Measurements from ENCODE around the gene NUP58. TPM values are rescaled to one million over a fixed set of nuclear protein-coding genes. Genes with fewer than 3 reads are reported as not detected.

The NUP58 gene
- total RNA-seq, 1 experiment from 2014 or later, result 101 TPM

DNA sequence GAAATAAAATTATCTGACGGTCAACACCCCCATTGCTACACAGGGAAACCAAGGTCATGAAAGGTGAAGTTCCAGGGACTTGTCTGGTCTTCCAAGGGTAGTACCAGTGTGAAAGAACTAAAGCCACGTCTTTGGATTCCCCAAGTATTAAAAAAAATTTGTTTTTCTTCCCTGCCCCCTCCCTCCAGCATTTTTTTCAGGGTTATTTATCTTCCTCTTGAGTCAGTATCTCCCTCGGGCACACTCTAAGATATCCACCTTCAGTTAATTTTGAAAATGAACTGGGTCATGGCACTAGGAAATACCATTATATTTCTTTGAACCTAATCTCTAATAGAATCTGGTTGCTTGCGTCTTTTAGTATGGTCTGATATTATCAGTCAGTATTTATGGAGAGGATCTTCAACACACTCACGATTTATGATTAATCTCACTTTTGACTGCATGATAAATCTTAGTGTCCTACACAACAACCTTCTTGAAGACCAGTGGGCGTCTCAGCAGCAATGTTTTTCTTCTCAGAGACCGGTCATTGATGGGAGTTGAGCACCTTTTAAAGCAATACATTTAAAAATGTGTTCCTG, 79.4 kb downstream of the NUP58 start:
- no peaks in the 10 kb centered on the region for H3K36me3 ChIP-seq (ENCODE audit: insufficient read depth, low read length, poor library complexity, severe bottlenecking)
- no peak for DNase-seq (ENCODE audit: low spot score)
- BruUV-seq (replicated peaks), result no TSS peak
- peaks cover 14% of the 10 kb centered on the region for H3K27me3 ChIP-seq (replicated peaks; ENCODE audit: insufficient read depth, low read depth, low read length, poor library complexity)
- H3K4me3 ChIP-seq (ENCODE audit: low read depth, low read length, poor library complexity, severe bottlenecking), result no peak overlapping the region
- TF ChIP-seq, protein P1, sequence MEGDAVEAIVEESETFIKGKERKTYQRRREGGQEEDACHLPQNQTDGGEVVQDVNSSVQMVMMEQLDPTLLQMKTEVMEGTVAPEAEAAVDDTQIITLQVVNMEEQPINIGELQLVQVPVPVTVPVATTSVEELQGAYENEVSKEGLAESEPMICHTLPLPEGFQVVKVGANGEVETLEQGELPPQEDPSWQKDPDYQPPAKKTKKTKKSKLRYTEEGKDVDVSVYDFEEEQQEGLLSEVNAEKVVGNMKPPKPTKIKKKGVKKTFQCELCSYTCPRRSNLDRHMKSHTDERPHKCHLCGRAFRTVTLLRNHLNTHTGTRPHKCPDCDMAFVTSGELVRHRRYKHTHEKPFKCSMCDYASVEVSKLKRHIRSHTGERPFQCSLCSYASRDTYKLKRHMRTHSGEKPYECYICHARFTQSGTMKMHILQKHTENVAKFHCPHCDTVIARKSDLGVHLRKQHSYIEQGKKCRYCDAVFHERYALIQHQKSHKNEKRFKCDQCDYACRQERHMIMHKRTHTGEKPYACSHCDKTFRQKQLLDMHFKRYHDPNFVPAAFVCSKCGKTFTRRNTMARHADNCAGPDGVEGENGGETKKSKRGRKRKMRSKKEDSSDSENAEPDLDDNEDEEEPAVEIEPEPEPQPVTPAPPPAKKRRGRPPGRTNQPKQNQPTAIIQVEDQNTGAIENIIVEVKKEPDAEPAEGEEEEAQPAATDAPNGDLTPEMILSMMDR (conservative IDR thresholded peaks at IDR 0.05; ENCODE audit: low read depth, low read length), result no peak
- no peak for TF ChIP-seq EZH2 (IDR thresholded peaks at IDR 0.05; ENCODE audit: borderline replicate concordance, low read depth, low read length, poor library complexity, severe bottlenecking)
- intact Hi-C loops (cut with micrococcal nuclease; ENCODE audit: unreplicated experiment), result no loop called here
- no peaks in the 10 kb centered on the region for H3K9me3 ChIP-seq (ENCODE audit: low read depth, low read length, poor library complexity, severe bottlenecking)
- no peaks in the 10 kb centered on the region for H3K4me1 ChIP-seq (ENCODE audit: insufficient read depth, low read length, poor library complexity, severe bottlenecking)
- ChIA-PET POLR2A (ENCODE audit: low non-redundant PET) (no interaction called here), CTCF (no interaction called here)
- H3K27ac ChIP-seq (ENCODE audit: low read depth, low read length, poor library complexity, severe bottlenecking), result no peak overlapping the region

DNA sequence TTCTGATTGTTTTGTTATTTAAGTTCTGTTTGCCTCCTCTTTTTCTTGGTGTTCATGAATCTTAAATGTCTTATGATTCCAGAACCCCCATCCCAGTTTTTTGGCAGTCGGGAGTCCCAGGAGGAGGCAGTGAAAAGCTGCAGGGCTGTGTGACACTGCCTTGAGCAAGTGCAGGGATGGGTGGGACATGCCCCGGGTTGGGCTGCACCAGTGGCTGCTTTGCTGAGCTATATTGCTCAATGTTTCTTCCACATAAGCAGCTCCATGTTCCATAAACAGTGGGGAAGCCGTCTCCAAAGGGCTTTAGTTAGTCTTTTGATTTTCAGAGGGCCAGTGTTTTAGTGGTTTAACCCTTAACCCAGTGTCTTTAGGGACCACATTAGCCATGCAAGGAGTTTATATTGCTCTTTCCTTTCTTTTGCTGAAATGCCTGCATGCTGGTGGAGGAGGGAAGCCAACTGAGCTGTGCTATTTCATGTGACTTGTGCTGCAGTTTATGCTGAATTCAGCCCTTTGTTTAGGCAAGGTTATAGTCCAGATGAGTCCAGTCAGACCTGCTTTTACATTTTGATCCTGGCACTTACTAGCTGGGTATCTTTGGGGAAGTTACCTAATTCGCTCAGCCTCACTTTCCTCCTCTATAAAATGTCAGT, 83.5 kb downstream of the NUP58 start:
- intact Hi-C loops (cut with micrococcal nuclease; ENCODE audit: unreplicated experiment), result no loop called here
- no peak for TF ChIP-seq EZH2 (IDR thresholded peaks at IDR 0.05; ENCODE audit: borderline replicate concordance, low read depth, low read length, poor library complexity, severe bottlenecking)
- TF ChIP-seq, protein P1 (conservative IDR thresholded peaks at IDR 0.05; ENCODE audit: low read depth, low read length), result no peak
- ChIA-PET POLR2A (ENCODE audit: low non-redundant PET) (no interaction called here), CTCF (no interaction called here)
- no peak overlapping the region for H3K27ac ChIP-seq (ENCODE audit: low read depth, low read length, poor library complexity, severe bottlenecking)
- BruUV-seq (replicated peaks), result no TSS peak
- DNase-seq (ENCODE audit: low spot score), result no peak
- H3K9me3 ChIP-seq (ENCODE audit: low read depth, low read length, poor library complexity, severe bottlenecking), result no peaks in the 10 kb centered on the region
- no peaks in the 10 kb centered on the region for H3K36me3 ChIP-seq (ENCODE audit: insufficient read depth, low read length, poor library complexity, severe bottlenecking)
- H3K27me3 ChIP-seq (replicated peaks; ENCODE audit: insufficient read depth, low read depth, low read length, poor library complexity), result peaks cover 14% of the 10 kb centered on the region
- H3K4me1 ChIP-seq (ENCODE audit: insufficient read depth, low read length, poor library complexity, severe bottlenecking), result no peaks in the 10 kb centered on the region
- H3K4me3 ChIP-seq (ENCODE audit: low read depth, low read length, poor library complexity, severe bottlenecking), result no peak overlapping the region

DNA sequence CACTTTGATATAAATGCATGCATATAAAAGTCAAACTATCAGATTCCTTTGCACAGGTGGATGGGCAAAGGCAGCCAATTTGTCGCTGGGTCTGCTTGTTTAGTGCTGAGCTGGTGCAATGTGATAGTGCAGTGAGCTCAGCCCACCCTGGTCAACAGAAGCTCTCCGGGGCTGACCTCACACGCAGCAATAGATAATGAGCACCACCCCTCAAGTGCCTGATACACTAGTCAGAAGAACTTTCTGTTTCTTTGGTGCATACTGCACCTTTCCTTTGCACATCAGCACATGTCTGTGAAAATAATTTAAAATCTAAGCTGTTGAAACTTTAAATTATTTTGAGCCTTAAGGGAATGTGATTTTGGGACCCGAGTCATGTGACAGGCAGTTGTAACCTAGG, 90.5 kb downstream of the NUP58 start:
- intact Hi-C loops (cut with micrococcal nuclease; ENCODE audit: unreplicated experiment), result no loop called here
- CTCF ChIA-PET, result no interaction called here
- Histone ChIP-seq H3K36me3 (ENCODE audit: insufficient read depth, low read length, poor library complexity, severe bottlenecking) (no peaks in the 10 kb centered on the region), H3K4me1 (ENCODE audit: insufficient read depth, low read length, poor library complexity, severe bottlenecking) (no peaks in the 10 kb centered on the region), H3K27me3 (replicated peaks; ENCODE audit: insufficient read depth, low read depth, low read length, poor library complexity) (no peaks in the 10 kb centered on the region), H3K4me3 (ENCODE audit: low read depth, low read length, poor library complexity, severe bottlenecking) (no peak overlapping the region), H3K9me3 (ENCODE audit: low read depth, low read length, poor library complexity, severe bottlenecking) (no peaks in the 10 kb centered on the region), H3K27ac (ENCODE audit: low read depth, low read length, poor library complexity, severe bottlenecking) (no peak overlapping the region)
- no peak for DNase-seq (ENCODE audit: low spot score)
- no peak for TF ChIP-seq EZH2 (IDR thresholded peaks at IDR 0.05; ENCODE audit: borderline replicate concordance, low read depth, low read length, poor library complexity, severe bottlenecking)
- TF ChIP-seq, protein P1 (conservative IDR thresholded peaks at IDR 0.05; ENCODE audit: low read depth, low read length), result no peak
- no TSS peak for BruUV-seq (replicated peaks)
- POLR2A ChIA-PET (ENCODE audit: low non-redundant PET), result no interaction called here

Other genes starting within 250 kb of the NUP58 start
- 0.24 TPM in 1 of 2 replicates, not detected in the other for gene PABPC3, start 205.5 kb upstream of the NUP58 start, total RNA-seq (2021)
- 49.7 and 70.6 TPM in 2 replicates for gene AMER2, start 129.3 kb upstream of the NUP58 start, total RNA-seq (2021)
- gene MTMR6, start 14.1 kb upstream of the NUP58 start, total RNA-seq (2021), result 27.3 and 28.9 TPM in 2 replicates
- 0.92 and 1.2 TPM in 2 replicates for gene ATP8A2, start 70.3 kb downstream of the NUP58 start, total RNA-seq (2021)